HG02970 (cell line): ENCODE data around the gene GPR137.

Source experiments
- ATAC-seq: cut with Tn5 transposase; IDR thresholded peaks from one replicate; pipeline ENCODE4 v1.9.1; 2021; ENCODE audit warnings: mild to moderate bottlenecking, moderate library complexity, moderate number of reproducible peaks; ENCODE audit not compliant: unreplicated experiment, low FRiP score

The GPR137 gene

GRCh38 chr11:64337538-64338249 lies 52.0 kb downstream of the GPR137 start:
- no peak for ATAC-seq

- ATAC-seq, result no peak
Observed at GRCh38 chr11:64338716-64339115, 53.1 kb downstream of the GPR137 start.
